Glomerular visceral epithelial cell (primary cell): ENCODE results near the gene GRAMD4.
"Not testable (repeated sequence)": the region's sequence is repeated elsewhere in the genome, so short reads cannot be mapped to it uniquely, and the experiment has no call there.

Experiments used
- DNase-seq: peaks from one replicate; pipeline ENCODE4 v3.0.0-alpha.2; 2016; ENCODE audit errors: extremely low spot score

GRAMD4 gene

GRCh38 chr22:46637711-46638600 is 17.8 kb downstream of the GRAMD4 start:
- no peak for DNase-seq

GRCh38 chr22:46638601-46639431 is 18.6 kb downstream of the GRAMD4 start:
- DNase-seq, result peak; percentile 10

- DNase-seq, result no peak
These were observed 19.7 kb downstream of the GRAMD4 start for GRCh38 chr22:46639843-46640242.

GRCh38 chr22:46640293-46641055 is 20.3 kb downstream of the GRAMD4 start:
- DNase-seq, result no peak

GRCh38 chr22:46641811-46642266 is 21.7 kb downstream of the GRAMD4 start:
- no peak for DNase-seq

GRCh38 chr22:46642840-46643480 is 22.8 kb downstream of the GRAMD4 start:
- DNase-seq, result not testable (repeated sequence)

- DNase-seq, result no peak
These were observed 26.5 kb downstream of the GRAMD4 start for GRCh38 chr22:46646531-46647215.

- not testable (repeated sequence) for DNase-seq
These were observed 28.1 kb downstream of the GRAMD4 start for GRCh38 chr22:46648225-46648820.

GRCh38 chr22:46649141-46650077 is 29.2 kb downstream of the GRAMD4 start:
- DNase-seq, result no peak

- no peak for DNase-seq
These were observed 30.1 kb downstream of the GRAMD4 start for GRCh38 chr22:46650078-46650810.

GRCh38 chr22:46651316-46651715 is 31.1 kb downstream of the GRAMD4 start:
- no peak for DNase-seq

- peak; percentile 7 for DNase-seq
These were observed 32.1 kb downstream of the GRAMD4 start for GRCh38 chr22:46652081-46652846.

- DNase-seq, result no peak
These were observed 32.7 kb downstream of the GRAMD4 start for GRCh38 chr22:46652847-46653331.

GRCh38 chr22:46653596-46653995 is 33.4 kb downstream of the GRAMD4 start:
- DNase-seq, result no peak

GRCh38 chr22:46654426-46654825 is 34.2 kb downstream of the GRAMD4 start:
- DNase-seq, result no peak

GRCh38 chr22:46654927-46655595 is 34.9 kb downstream of the GRAMD4 start:
- no peak for DNase-seq
